Astrocyte of the spinal cord (primary cell): Measurements from ENCODE around the gene TSC22D3.
A peak's percentile ranks its signal among the peaks of the same experiment; 100 is the strongest.

Experiments
- DNase-seq: peaks from one replicate; pipeline ENCODE4 v3.0.0; 2011; ENCODE audit warnings: low read depth, low spot score
- H3K4me3 ChIP-seq: 2 replicates; pipeline ENCODE4 v1.5.1; 2011; ENCODE audit warnings: low read depth, mild to moderate bottlenecking, low read length, moderate library complexity
- in situ Hi-C: cut with HindIII; loops from 2 replicates; pipeline ENCODE4 v1.10.0; 2017; ENCODE audit warnings: low sequenced_read_pairs
- TF ChIP-seq, protein P1 (sequence below): IDR thresholded peaks from 2 replicates; pipeline ENCODE4 v1.5.1; 2012; ENCODE audit warnings: low read depth, mild to moderate bottlenecking, low read length, inconsistent platforms

The TSC22D3 gene

DNA sequence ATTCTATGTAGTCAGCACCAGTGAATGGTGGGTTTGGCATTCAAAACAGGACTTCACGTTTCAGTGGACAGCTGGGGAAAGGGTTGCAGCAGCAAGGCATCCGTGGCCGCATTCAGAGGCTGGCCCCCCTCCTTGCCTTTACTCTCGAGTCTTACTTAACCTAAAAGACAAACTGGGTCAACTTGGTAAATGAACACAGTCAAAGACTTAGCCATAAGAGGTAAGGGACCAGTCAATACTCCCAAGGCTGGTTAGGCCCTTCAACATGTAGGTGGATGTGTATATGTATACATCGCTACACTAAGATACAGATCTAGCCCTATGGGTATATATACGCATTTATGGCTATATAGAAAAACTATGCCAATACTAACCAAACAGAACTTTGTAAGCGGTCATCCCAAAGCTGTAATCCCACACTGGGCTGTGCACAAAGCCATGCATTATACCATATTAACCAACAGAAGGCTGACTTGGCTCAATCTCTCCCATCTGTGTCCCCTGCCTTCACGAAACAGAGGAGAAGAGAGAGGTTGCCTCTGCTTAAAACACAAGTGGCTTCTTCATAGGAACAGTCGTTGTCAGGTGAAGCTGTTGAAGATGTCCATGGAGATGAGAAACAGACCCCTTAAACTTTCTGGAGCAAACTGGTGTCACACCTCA is 61.9 kb downstream of the TSC22D3 start:
- no peak overlapping the region for H3K4me3 ChIP-seq
- TF ChIP-seq, protein P1, sequence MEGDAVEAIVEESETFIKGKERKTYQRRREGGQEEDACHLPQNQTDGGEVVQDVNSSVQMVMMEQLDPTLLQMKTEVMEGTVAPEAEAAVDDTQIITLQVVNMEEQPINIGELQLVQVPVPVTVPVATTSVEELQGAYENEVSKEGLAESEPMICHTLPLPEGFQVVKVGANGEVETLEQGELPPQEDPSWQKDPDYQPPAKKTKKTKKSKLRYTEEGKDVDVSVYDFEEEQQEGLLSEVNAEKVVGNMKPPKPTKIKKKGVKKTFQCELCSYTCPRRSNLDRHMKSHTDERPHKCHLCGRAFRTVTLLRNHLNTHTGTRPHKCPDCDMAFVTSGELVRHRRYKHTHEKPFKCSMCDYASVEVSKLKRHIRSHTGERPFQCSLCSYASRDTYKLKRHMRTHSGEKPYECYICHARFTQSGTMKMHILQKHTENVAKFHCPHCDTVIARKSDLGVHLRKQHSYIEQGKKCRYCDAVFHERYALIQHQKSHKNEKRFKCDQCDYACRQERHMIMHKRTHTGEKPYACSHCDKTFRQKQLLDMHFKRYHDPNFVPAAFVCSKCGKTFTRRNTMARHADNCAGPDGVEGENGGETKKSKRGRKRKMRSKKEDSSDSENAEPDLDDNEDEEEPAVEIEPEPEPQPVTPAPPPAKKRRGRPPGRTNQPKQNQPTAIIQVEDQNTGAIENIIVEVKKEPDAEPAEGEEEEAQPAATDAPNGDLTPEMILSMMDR: no peak
- in situ Hi-C loops: no loop called here
- DNase-seq: no peak

DNA sequence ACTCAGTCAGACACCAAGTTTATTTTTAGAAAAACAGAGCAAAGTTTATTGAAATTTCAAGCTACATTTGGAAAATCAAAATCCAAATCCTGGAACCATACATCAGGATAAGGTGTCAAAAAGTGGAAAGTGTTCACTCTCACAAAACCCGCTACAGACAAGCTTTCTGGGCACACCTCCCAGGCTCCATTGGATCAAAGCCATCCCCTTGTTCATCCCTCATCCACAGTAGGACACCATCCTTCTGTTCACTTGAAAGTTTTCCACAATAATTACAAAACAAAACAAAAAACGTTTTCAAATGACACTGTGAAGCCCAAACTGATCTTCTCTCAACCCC is 62.4 kb downstream of the TSC22D3 start:
- TF ChIP-seq, protein P1: no peak
- H3K4me3 ChIP-seq: no peak overlapping the region
- no peak for DNase-seq
- in situ Hi-C loops: no loop called here

DNA sequence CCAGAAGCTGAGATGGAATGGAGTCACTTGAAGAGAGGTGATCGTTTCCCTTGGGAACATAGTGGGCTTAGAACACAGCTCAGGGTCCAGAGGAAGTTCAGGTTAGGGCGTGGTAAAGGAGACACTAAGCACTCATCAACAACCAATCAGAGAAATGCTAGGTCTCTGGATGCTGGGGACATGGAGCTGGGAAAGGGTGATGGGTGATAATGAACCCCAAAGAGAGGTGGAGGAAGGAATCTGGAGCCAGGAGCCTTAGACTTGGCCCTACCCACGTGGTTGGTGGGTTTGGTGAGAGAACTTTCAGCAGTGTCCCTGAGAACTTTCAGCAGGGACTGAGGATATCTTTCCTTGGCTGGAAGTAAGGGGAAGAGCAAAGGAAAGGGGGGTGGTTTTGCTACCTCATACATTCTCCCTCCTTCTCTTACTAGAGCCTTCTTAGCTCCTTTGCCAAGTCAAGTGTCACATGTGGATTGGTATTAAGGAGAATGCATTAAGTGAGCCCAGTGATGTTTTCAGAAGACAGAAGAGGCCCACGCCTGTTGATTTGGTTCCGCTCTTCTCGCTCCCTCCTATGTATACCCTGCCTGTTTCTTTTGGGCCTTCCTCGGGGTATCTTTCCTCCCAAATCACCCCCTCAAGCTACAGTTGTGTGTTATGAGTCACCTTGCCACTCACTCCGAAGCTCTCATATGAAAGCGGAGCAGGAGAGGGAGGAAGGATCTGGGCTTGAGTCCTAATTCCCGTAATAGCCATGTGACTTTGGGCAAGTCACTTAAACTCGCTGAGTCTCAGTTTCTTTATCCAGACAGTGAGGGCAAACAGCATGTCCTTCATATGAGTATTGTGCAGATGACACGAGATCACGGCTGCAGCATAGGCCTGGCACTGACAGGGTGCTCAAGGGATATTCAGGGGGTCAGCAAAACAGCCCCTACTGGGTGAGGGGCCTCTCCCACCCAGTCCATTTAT is 63.1 kb downstream of the TSC22D3 start:
- TF ChIP-seq, protein P1: no peak
- DNase-seq: peak; percentile 63
- H3K4me3 ChIP-seq: no peak overlapping the region
- in situ Hi-C loops: no loop called here

DNA sequence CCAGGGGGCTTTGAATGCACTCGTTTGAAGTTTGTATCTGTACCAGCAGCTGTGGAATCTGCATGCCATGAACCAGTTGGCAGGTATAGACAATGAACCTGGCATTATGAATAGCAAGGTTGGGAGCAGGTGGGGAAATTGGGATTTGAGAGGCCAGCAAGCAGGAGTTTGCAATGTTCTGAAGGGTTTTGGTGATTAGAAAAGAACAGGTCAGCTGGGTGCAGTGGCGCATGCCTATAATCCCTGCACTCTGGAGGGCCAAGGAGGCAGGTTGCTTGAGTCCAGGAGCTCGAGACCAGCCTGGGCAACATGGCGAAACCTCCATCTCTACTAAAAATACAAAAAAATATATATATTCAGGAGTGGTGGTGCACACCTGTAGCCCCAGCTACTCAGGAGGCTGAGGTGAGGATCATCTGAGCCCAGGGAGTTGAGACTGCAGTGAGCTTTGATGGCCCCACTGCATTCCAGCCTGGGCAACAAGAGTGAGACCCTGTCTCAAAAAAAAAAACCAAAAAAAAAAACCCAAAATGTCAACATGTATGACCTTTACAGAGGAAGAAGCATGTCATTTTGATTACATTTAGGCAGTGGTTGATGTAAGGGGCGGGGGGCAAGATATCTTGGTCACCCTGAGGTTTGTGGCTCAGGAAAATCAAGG is 63.9 kb downstream of the TSC22D3 start:
- H3K4me3 ChIP-seq: no peak overlapping the region
- DNase-seq: peak; percentile 19
- TF ChIP-seq, protein P1: no peak
- in situ Hi-C loops: no loop called here

DNA sequence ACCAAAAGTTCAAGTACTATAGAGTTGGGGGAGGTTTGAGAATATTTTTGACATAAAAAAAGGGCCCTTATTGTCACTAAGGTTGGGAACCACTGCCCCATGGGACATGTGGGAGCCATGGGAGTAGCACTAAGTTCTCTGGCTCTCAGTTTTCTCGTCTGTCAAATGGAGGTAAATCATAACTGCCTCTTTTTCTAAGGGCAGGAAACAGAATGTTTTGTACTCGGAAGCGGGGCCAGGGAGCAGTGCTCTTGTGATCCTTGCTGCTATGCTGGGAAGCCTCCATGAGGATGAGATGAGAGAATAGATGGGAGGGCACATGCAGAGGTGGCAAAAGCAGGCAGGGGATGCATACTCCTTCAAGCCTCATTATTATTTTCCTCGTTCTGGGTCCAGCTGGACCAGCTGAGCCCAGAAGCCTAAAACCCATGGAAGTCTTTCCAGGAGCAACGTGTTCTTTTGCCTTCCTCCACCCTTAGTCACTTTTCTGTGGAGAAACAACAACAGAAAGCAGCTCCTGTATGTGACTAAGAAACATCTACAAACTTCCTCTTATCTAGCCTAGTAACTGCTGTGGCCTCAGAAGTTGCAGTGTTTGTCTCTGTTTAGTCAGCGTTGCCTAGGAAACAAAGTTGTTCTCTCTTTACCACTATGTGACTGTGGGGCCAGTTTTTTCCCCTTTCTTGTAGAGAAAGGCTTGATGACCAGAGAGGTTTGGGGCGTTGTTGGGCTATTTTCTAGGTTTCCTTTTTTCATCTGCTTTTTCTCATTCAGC is 64.8 kb downstream of the TSC22D3 start:
- in situ Hi-C loops: no loop called here
- no peak overlapping the region for H3K4me3 ChIP-seq
- TF ChIP-seq, protein P1: no peak
- peak; percentile 94 for DNase-seq

DNA sequence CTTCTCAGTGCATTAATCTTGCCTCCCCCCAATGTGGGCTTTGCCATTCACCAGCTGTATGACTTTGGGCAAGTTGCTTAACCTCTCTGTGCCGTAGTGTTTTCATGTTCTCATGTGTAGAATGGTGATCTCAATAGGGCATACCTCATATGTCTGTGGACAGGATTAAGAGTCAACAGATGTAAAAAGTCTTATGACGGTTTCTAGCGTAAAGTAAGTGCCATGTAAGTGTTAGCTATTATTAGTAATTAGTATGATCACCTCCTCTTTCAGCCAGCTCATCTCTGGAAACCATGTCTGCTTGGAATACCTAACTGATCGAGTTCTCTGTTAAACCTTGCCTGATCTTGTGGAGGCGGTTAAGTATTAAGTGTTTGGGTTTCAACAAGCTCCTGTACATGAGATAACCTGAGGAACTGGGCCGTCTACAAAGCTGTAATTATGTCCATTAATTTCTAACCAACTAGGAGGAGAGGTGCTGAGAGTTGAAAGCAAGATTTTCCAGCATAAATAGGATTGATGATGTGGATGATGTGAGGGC is 66.3 kb downstream of the TSC22D3 start:
- no peak overlapping the region for H3K4me3 ChIP-seq
- in situ Hi-C loops: no loop called here
- TF ChIP-seq, protein P1: no peak
- no peak for DNase-seq
